ENCODE results near the gene AFAP1L1. TPM values are rescaled to one million over a fixed set of nuclear protein-coding genes. Genes with fewer than 3 reads are reported as not detected.

Gene AFAP1L1
- total RNA-seq, 2 experiments from 2014 or later, result 0.18 to 0.55 TPM

DNA sequence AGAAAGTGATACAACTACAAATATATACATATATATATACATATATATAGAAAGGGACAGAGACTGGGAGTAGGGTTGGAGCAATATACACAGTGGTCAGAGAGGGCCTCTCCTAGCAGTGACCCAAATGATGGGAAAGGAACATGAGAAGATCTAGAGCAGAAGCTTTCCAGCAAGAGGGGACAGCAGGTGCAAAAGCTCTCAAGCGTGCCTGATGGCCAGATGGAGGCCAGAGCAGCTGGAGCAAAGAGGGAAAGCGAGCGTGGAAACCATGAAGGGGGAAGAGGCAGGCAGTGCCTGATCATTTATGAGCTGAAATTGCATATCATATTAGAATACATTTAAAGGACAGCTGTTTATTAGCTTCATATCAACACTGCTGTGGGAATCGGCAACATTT is 66.1 kb downstream of the AFAP1L1 start:
- ChIA-PET POLR2A (no interaction called here), CTCF (interaction anchor here (0.8 kb wide), 1 partner anchor 31 kb away, joined by 3 read pairs; no protein-coding TSS in a partner anchor)
- H3K4me1 Mint-ChIP-seq, result no peaks in the 10 kb centered on the region
- no peak for DNase-seq
- no peak for ATAC-seq
- H3K36me3 Mint-ChIP-seq (ENCODE audit: low read depth), result no peaks in the 10 kb centered on the region
- H3K27ac Mint-ChIP-seq, result no peak overlapping the region
- H3K4me3 Mint-ChIP-seq, result no peak overlapping the region
- no peaks in the 10 kb centered on the region for H3K9me3 Mint-ChIP-seq (ENCODE audit: low read depth)
- peaks cover 2% of the 10 kb centered on the region for H3K27me3 Mint-ChIP-seq
- intact Hi-C loops (cut with DNase I, micrococcal nuclease), result no loop called here

DNA sequence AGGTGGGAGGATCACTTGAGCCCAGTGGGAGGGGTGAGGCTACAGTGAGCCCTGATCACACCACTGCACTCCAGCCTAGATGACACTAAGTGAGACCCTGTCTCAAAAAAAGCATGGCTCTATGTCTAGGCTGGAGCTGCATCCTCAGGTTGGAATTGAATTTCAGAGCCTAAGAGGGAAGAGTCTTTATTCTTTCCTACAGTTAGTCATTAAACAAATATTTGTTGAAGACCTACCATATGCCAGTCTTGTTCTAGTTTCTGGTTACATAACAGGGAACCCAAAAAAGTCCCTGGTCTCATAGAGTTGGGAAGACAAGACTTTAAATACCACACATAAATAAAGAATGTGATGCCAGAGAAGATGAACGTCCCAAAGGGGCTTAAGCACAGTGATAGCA is 66.7 kb downstream of the AFAP1L1 start:
- no peak overlapping the region for H3K27ac Mint-ChIP-seq
- CTCF ChIA-PET, result interaction anchor here (0.8 kb wide), 1 partner anchor 31 kb away, joined by 3 read pairs; no protein-coding TSS in a partner anchor
- no peak for DNase-seq
- H3K27me3 Mint-ChIP-seq, result peaks cover 2% of the 10 kb centered on the region
- H3K9me3 Mint-ChIP-seq (ENCODE audit: low read depth), result no peaks in the 10 kb centered on the region
- no peaks in the 10 kb centered on the region for H3K4me1 Mint-ChIP-seq
- H3K36me3 Mint-ChIP-seq (ENCODE audit: low read depth), result no peaks in the 10 kb centered on the region
- intact Hi-C loops (cut with DNase I, micrococcal nuclease), result no loop called here
- POLR2A ChIA-PET, result no interaction called here
- no peak overlapping the region for H3K4me3 Mint-ChIP-seq
- ATAC-seq, result no peak

DNA sequence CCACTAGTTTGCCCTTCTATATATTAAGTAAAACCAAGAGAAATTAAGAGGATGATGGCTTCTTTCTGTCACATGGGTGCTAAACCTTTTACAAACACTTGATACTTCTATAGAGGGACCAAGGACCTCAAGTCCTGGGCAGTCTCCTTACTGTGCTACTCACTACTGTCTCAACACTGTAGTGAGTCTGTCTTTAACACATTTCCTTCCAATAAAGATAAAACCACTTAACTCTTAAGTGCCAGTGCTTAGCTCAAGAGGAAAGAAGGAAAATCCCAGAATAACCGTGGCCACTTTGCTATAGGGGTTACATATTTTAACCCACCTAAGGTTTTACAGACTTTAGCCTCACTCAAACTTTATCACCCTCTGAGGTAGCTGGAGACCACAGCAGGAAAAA is 69.3 kb downstream of the AFAP1L1 start:
- intact Hi-C loops (cut with DNase I, micrococcal nuclease), result no loop called here
- DNase-seq (no peak), ATAC-seq (no peak)
- peaks cover 15% of the 10 kb centered on the region for H3K4me1 Mint-ChIP-seq
- H3K4me3 Mint-ChIP-seq, result no peak overlapping the region
- ChIA-PET POLR2A (interaction anchor here (0.6 kb wide), 1 partner anchor 17 kb away, joined by 4 read pairs; the partner anchor contains the start of gene PCYOX1L), CTCF (interaction anchor here (1.0 to 1.7 kb wide), 4 partner anchors 23 to 32 kb away, joined by 4 read pairs; no protein-coding TSS in a partner anchor)
- H3K9me3 Mint-ChIP-seq (ENCODE audit: low read depth), result no peaks in the 10 kb centered on the region
- peaks cover 2% of the 10 kb centered on the region for H3K27me3 Mint-ChIP-seq
- H3K27ac Mint-ChIP-seq, result no peak overlapping the region
- peaks cover 2% of the 10 kb centered on the region for H3K36me3 Mint-ChIP-seq (ENCODE audit: low read depth)

DNA sequence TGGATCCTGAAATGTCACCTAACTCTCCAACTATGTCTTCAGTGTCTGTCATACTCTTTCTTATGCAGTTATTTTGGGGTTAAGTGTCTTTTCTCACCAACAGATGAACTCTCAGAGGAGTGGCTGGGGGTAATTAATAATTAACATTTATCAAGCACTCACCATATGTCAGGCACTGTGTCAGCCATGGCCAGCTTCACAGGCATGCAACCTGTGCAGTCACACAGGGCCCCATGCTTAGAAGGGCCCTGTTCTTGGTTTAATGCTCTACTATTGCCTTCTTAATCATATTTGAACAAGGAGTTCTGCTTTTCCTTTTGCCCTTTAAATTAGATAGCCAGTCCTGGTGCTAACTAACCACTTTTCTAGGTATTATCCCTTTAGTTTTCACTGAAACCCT is 70.2 kb downstream of the AFAP1L1 start:
- Mint-ChIP-seq H3K9me3 (ENCODE audit: low read depth) (no peaks in the 10 kb centered on the region), H3K36me3 (ENCODE audit: low read depth) (peaks cover 10% of the 10 kb centered on the region), H3K4me1 (peaks cover 16% of the 10 kb centered on the region), H3K4me3 (no peak overlapping the region), H3K27me3 (peaks cover 2% of the 10 kb centered on the region), H3K27ac (no peak overlapping the region)
- ChIA-PET POLR2A (no interaction called here), CTCF (interaction anchor here (0.5 to 1.7 kb wide), 5 partner anchors 19 to 764 kb away, joined by 3 to 8 read pairs (median 4); no protein-coding TSS in a partner anchor)
- no peak for DNase-seq
- ATAC-seq, result no peak
- intact Hi-C loops (cut with DNase I, micrococcal nuclease), result no loop called here

DNA sequence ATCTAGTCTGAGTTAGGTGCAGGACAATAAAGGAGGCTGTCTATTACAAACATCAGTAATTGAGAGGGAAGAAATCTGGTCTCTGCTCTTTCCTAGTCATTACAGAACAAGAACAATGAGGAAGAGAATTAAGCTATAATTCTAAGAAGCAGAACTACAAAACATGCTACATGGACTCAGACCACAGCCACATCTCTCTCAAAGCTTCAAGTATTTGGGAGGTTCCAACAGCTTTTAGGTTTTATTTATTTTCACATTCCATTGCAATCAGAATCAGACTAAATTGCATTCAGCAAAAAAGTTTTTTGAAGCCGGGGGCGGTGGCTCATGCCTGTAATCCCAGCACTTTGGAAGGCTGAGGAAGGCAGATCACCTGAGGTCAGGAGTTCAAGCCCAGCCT is 72.5 kb downstream of the AFAP1L1 start:
- CTCF ChIA-PET, result interaction anchor here (0.9 to 3.2 kb wide), 5 partner anchors 13 to 218 kb away, joined by 3 to 11 read pairs (median 4); no protein-coding TSS in a partner anchor
- Mint-ChIP-seq H3K36me3 (ENCODE audit: low read depth) (peaks cover 32% of the 10 kb centered on the region), H3K4me3 (peak overlapping the region; percentile 96), H3K27ac (peak overlapping the region; percentile 99), H3K9me3 (ENCODE audit: low read depth) (no peaks in the 10 kb centered on the region), H3K27me3 (no peaks in the 10 kb centered on the region), H3K4me1 (peaks cover 39% of the 10 kb centered on the region)
- DNase-seq, result no peak
- POLR2A ChIA-PET, result interaction anchor here (1.1 kb wide), 1 partner anchor 9 kb away, joined by 3 read pairs; no protein-coding TSS in a partner anchor
- intact Hi-C loops (cut with DNase I, micrococcal nuclease), result no loop called here
- no peak for ATAC-seq

DNA sequence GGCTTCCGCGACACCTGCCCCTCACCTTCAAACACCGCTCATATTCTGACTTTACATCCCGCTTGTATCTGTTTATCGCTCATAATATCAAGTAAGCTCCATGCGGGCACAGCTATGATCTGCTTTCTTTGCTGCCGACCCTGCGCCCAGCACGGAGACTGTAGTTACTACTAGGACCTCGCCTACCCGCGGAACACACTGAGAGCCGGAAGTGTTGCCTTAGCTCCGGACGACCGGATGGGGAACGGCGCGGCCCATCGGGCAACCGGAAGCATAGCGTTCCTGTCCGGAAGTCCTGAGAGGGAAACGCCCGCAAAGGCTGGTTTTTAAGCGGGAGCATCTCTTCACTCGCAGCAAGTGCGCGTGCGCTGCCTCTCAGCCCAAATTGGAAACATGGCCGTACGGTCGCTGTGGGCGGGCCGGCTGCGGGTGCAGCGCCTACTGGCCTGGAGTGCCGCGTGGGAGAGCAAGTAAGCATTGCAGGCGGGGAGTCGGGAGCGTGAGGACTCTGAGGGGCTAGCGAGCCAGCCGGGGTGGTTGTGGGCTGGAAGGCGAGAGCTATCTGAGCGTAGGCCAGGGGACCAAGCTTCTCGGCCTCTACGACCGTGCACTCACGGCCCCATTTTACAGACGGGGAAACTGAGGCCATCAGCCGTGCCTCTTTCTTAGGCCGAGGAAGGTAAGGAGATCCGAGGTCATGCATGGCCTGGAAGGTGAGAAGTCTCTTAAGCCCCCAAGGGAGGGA is 73.7 kb downstream of the AFAP1L1 start, which contains the start of gene GRPEL2:
GRPEL2 (plus strand) TSS at position 353 of the 745 bp plus-strand sequence; CDS start at position 394, 41 bp downstream.
- Mint-ChIP-seq H3K27ac (peak within 1 kb of the TSS; percentile 99), H3K9me3 (ENCODE audit: low read depth) (no peaks in the 10 kb centered on the region), H3K36me3 (ENCODE audit: low read depth) (peaks cover 44% of the 10 kb centered on the region), H3K4me1 (peaks cover 49% of the 10 kb centered on the region), H3K27me3 (no peaks in the 10 kb centered on the region), H3K4me3 (peak within 1 kb of the TSS; percentile 96)
- peak; percentile 89 for ATAC-seq
- peak; percentile 97 for DNase-seq
- POLR2A ChIA-PET, result interaction anchor here (1.0 to 3.2 kb wide), 5 partner anchors 8 to 206 kb away, joined by 3 to 22 read pairs (median 6); partner anchors contain the start of genes CSNK1A1 and PCYOX1L
- intact Hi-C loops (cut with DNase I, micrococcal nuclease), result loop anchor here (1.0 to 5.0 kb wide), 6 partner anchors 12 to 1012 kb away; partner anchors contain the start of genes CSNK1A1 (in 2 of the 2), FBXO38 (in 2 of the 2), HMGXB3 (in 1 of the 2) and TCOF1 (in 1 of the 2)
- CTCF ChIA-PET, result interaction anchor here (0.7 to 3.2 kb wide), 13 partner anchors 8 to 576 kb away, joined by 3 to 12 read pairs (median 4); partner anchors contain the start of genes CSNK1A1 and PCYOX1L

DNA sequence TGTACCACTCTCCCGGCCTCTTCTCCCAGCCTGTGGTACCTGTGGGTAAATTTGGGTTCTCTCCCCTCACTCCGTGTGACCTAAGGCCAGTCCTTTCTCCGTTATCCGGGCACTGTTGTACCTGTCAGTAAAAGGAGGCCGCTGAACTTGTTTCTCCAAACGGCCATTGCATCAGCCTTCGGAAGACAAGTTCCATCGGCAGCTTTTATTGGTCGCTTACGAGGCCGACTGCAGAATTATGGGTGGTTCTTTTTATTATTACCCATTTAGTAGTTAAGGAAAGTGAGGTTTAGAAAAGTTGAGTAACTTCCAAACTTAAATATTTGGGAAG is 74.2 kb downstream of the AFAP1L1 start:
- Mint-ChIP-seq H3K4me1 (peaks cover 55% of the 10 kb centered on the region), H3K4me3 (peak overlapping the region; percentile 96), H3K36me3 (ENCODE audit: low read depth) (peaks cover 49% of the 10 kb centered on the region), H3K27me3 (no peaks in the 10 kb centered on the region), H3K9me3 (ENCODE audit: low read depth) (no peaks in the 10 kb centered on the region), H3K27ac (peak overlapping the region; percentile 99)
- DNase-seq (peak; percentile 39), ATAC-seq (peak; percentile 6)
- CTCF ChIA-PET, result interaction anchor here (0.7 to 3.2 kb wide), 10 partner anchors 8 to 577 kb away, joined by 3 to 12 read pairs (median 5); partner anchors contain the start of genes CSNK1A1 and PCYOX1L
- POLR2A ChIA-PET, result interaction anchor here (0.6 to 3.2 kb wide), 6 partner anchors 9 to 226 kb away, joined by 3 to 22 read pairs (median 6); partner anchors contain the start of genes CSNK1A1 and PCYOX1L
- intact Hi-C loops (cut with DNase I, micrococcal nuclease), result loop anchor here (1.0 to 5.0 kb wide), 6 partner anchors 11 to 1011 kb away; partner anchors contain the start of genes CSNK1A1 (in 2 of the 2), FBXO38 (in 2 of the 2), HMGXB3 (in 1 of the 2) and TCOF1 (in 1 of the 2)

DNA sequence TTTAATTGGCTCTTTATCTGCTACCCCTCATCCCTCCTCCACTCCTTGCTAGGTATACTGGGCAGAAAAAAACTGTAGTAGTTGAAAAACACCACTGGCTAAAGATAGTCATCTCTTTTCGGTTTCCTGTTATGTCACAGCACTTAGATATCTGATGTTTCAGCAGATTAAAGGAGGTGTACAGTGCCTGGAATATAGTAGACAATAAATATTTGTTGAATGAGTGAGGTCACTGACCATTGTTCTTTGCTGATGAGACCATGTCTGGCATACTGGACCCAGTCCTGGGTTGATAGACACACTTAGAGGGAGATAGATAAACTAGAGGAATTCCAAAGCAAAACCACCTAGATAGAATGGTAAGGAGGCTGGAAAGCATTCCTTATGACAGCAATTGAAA is 76.9 kb downstream of the AFAP1L1 start:
- ChIA-PET CTCF (interaction anchor here (2.6 kb wide), 1 partner anchor 9 kb away, joined by 7 read pairs; the partner anchor contains the start of gene PCYOX1L), POLR2A (interaction anchor here (0.7 kb wide), 1 partner anchor 14 kb away, joined by 3 read pairs; no protein-coding TSS in a partner anchor)
- no peak for DNase-seq

DNA sequence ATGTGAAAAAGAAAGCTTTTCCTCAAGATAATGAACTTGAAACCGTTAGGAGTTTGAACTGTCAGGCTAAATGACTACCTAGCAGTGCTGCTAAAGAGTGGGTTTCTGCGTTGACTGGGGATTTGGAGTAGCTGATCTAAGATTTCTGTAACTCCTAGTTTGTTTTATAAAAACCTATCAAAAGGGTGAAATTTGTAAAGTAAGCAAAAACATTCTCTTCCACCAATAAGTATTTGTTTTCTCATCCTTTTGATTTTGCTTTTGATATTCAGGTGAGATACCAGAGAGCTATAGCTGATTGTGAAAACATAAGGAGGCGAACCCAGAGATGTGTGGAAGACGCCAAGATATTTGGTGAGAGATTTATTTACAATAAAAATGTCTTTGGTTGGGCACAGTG is 77.7 kb downstream of the AFAP1L1 start:
- no peak overlapping the region for H3K4me3 Mint-ChIP-seq
- POLR2A ChIA-PET, result interaction anchor here (0.7 to 1.1 kb wide), 2 partner anchors 9 to 15 kb away, joined by 3 to 4 read pairs; partner anchors contain the start of gene PCYOX1L

More for the DNA sequence above, 76.9 kb downstream of the AFAP1L1 start:
- Mint-ChIP-seq H3K4me3 (peak overlapping the region; percentile 96), H3K27me3 (no peaks in the 10 kb centered on the region), H3K36me3 (ENCODE audit: low read depth) (peaks cover 72% of the 10 kb centered on the region), H3K27ac (peak overlapping the region; percentile 91), H3K4me1 (peaks cover 75% of the 10 kb centered on the region), H3K9me3 (ENCODE audit: low read depth) (no peaks in the 10 kb centered on the region)
- peak; percentile 17 for ATAC-seq
- intact Hi-C loops (cut with DNase I, micrococcal nuclease), result loop anchor here in 1 of 2 experiments (5.0 kb wide), 2 partner anchors 966 to 1009 kb away; partner anchors contain the start of genes FBXO38 and TCOF1

DNA sequence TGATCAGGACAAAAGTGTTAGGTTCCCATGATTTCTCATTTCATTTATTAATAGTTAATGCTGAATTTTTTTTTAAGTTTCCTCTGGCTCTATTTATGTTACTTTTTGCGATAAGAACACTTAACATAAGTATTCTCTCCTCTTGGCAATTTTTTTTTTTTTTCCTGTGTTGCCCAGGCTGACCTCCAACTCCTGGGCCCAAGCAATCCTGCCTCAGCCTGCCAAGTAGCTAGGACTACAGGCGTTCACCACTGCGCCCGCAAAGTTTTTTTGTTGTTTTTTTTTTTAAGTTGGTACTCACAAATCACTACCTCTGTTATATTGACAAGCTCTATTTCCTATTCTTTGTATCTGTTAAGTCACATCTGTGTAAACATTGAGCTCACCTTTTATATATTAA is 80.5 kb downstream of the AFAP1L1 start:
- intact Hi-C loops (cut with DNase I, micrococcal nuclease), result no loop called here
- Mint-ChIP-seq H3K4me3 (no peak overlapping the region), H3K36me3 (ENCODE audit: low read depth) (peaks cover 86% of the 10 kb centered on the region), H3K27ac (peak overlapping the region; percentile 47), H3K4me1 (peaks cover 84% of the 10 kb centered on the region), H3K9me3 (ENCODE audit: low read depth) (no peaks in the 10 kb centered on the region), H3K27me3 (no peaks in the 10 kb centered on the region)
- POLR2A ChIA-PET, result no interaction called here
- DNase-seq (no peak), ATAC-seq (no peak)
- CTCF ChIA-PET, result interaction anchor here (0.9 to 7.8 kb wide), 3 partner anchors 14 to 35 kb away, joined by 3 to 84 read pairs (median 4); no protein-coding TSS in a partner anchor

More for the DNA sequence above, 77.7 kb downstream of the AFAP1L1 start:
- ATAC-seq (no peak), DNase-seq (no peak)
- CTCF ChIA-PET, result interaction anchor here (2.6 kb wide), 1 partner anchor 8 kb away, joined by 7 read pairs; the partner anchor contains the start of gene PCYOX1L
- Mint-ChIP-seq H3K27ac (peak overlapping the region; percentile 91), H3K4me1 (peaks cover 73% of the 10 kb centered on the region), H3K27me3 (no peaks in the 10 kb centered on the region), H3K9me3 (ENCODE audit: low read depth) (no peaks in the 10 kb centered on the region), H3K36me3 (ENCODE audit: low read depth) (peaks cover 78% of the 10 kb centered on the region)
- intact Hi-C loops (cut with DNase I, micrococcal nuclease), result loop anchor here in 1 of 2 experiments (5.0 kb wide), 2 partner anchors 967 to 1008 kb away; partner anchors contain the start of genes FBXO38 and TCOF1

DNA sequence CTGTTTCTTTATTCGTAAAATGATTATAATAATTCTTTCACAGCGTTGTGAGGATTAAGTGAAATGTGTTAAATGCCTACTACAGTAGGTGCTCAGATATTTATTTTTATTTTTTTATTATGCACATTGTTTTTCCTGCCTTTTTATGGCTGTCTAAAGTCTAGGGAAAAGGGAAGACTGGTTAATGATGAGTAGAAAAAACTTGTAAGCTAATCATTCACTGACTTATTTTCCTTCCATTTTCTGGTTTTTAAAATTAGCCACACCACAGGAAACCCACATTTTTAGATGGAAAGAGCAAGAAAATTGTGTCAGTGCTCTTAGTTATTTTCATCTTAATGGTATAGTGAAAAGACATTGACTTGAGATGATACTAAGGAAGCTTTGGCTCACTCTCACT is 82.3 kb downstream of the AFAP1L1 start:
- H3K36me3 Mint-ChIP-seq (ENCODE audit: low read depth), result peaks cover 69% of the 10 kb centered on the region
- peaks cover 79% of the 10 kb centered on the region for H3K4me1 Mint-ChIP-seq
- CTCF ChIA-PET, result interaction anchor here (0.8 to 7.8 kb wide), 4 partner anchors 8 to 222 kb away, joined by 3 to 84 read pairs (median 6); partner anchors contain the start of gene GRPEL2
- peak overlapping the region; percentile 24 for H3K27ac Mint-ChIP-seq
- POLR2A ChIA-PET, result interaction anchor here (0.5 kb wide), 1 partner anchor 391 kb away, joined by 8 read pairs; no protein-coding TSS in a partner anchor
- ATAC-seq, result no peak
- no peaks in the 10 kb centered on the region for H3K9me3 Mint-ChIP-seq (ENCODE audit: low read depth)
- intact Hi-C loops (cut with DNase I, micrococcal nuclease), result no loop called here
- no peaks in the 10 kb centered on the region for H3K27me3 Mint-ChIP-seq
- H3K4me3 Mint-ChIP-seq, result no peak overlapping the region
- DNase-seq, result no peak

Data from activated CD4-positive, alpha-beta T cell treated with anti-CD3 and anti-CD28 coated beads for 36 hours (primary cell).